Esophagus squamous epithelium (tissue), 5 donors: Measurements from ENCODE around the gene NUDT1. TPM values are rescaled to one million over a fixed set of nuclear protein-coding genes. Genes with fewer than 3 reads are reported as not detected.

Experiments
- DNase-seq: peaks from one replicate; lab custom pipeline; 2025; lab: John Stamatoyannopoulos, UW
- H3K27ac ChIP-seq, 4 donors: fragments of 200-600 bp; sonication (generic); one replicate each; pipeline ENCODE4 v1.5.1; 2016 to 2019; ENCODE audit warnings: mild to moderate bottlenecking in 1 of 4
- H3K27me3 ChIP-seq, 4 donors: fragments of 200-600 bp; sonication (generic); 1 replicate in 3 of 4; 2 replicates in 1 of 4; pipeline versions ENCODE4 v1.5.1 to v1.6.0; 2017 to 2021; ENCODE audit warnings: antibody characterized with exemption in 1 of 4
- H3K36me3 ChIP-seq, 3 donors: fragments of 200-600 bp; sonication (generic); one replicate each; pipeline ENCODE4 v1.5.1; 2016 to 2019
- H3K4me1 ChIP-seq, 3 donors: fragments of 200-600 bp; sonication (generic); one replicate each; pipeline ENCODE4 v1.5.1; 2017 to 2019
- H3K4me3 ChIP-seq, 4 donors: fragments of 200-600 bp; sonication (generic); 1 replicate in 3 of 4; 2 replicates in 1 of 4; pipeline ENCODE4 v1.5.1; 2016 to 2019; ENCODE audit warnings: mild to moderate bottlenecking in 2 of 4, moderate library complexity in 1 of 4
- H3K9me3 ChIP-seq, 3 donors: fragments of 200-600 bp; sonication (generic); one replicate each; pipeline ENCODE4 v1.5.1; 2016 to 2019
- POLR2A ChIP-seq, 4 donors: fragments of 450-650 bp; IDR thresholded peaks; one replicate each; pipeline ENCODE4 v1.6.1; 2017; ENCODE audit warnings: antibody characterized with exemption in 4 of 4, mild to moderate bottlenecking in 4 of 4, moderate library complexity in 3 of 4
- WGBS, 2 donors: methylation state at CpG; one replicate each; pipeline ENCODE4 v1.1.5; 2018; 5-methylcytosine and 5-hydroxymethylcytosine counted together
- intact Hi-C: fragments of 100-400 bp; cut with DNase I; formaldehyde crosslinking; loops from one replicate; pipeline ENCODE4 v1.15.0; 2022
- total RNA-seq, 4 donors: library from RNA; depleted of rRNA; stranded (reverse); fragments of >200 nt; gene quantifications; one replicate each; pipeline ENCODE4 v1.1.0, GENCODE V29; 2016
- TF ChIP-seq, protein P1 (sequence below), 6 experiments: fragments of 450-650 bp in 4 of 6; fragments of 200-600 bp in 2 of 6; sonication (generic) in 2 of 6; IDR thresholded peaks; one replicate each; pipeline ENCODE4 v1.5.1; 2016 to 2019; ENCODE audit warnings: antibody characterized with exemption in 6 of 6, mild to moderate bottlenecking in 4 of 6, moderate library complexity in 4 of 6
- donor health status: DM: yes; HTN: yes; CAD: no.

Gene NUDT1
- total RNA-seq, 4 donors from 2014 or later, result 16.3 to 51.7 (median 28.2) TPM

DNA sequence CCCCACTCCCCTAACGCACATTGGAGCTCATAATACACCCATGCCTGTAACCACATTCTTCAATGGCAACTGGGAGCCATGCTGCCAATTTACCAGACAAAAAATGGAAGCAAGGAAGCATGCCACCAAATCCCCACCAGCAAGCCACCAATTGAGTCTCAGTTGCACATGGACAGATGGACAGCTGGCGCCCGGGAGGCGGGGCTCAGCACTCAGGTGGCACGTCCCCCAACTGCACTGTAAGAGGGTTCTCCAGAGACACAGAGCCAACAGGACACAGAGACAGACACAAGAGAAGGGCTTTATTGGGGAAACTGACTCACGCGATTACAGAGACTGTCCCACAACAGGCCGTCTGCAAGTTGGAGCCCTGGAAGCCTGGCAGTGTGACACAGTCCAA lies 11.8 kb upstream of the NUDT1 start:
- TF ChIP-seq, protein P1, sequence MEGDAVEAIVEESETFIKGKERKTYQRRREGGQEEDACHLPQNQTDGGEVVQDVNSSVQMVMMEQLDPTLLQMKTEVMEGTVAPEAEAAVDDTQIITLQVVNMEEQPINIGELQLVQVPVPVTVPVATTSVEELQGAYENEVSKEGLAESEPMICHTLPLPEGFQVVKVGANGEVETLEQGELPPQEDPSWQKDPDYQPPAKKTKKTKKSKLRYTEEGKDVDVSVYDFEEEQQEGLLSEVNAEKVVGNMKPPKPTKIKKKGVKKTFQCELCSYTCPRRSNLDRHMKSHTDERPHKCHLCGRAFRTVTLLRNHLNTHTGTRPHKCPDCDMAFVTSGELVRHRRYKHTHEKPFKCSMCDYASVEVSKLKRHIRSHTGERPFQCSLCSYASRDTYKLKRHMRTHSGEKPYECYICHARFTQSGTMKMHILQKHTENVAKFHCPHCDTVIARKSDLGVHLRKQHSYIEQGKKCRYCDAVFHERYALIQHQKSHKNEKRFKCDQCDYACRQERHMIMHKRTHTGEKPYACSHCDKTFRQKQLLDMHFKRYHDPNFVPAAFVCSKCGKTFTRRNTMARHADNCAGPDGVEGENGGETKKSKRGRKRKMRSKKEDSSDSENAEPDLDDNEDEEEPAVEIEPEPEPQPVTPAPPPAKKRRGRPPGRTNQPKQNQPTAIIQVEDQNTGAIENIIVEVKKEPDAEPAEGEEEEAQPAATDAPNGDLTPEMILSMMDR (IDR thresholded peaks at IDR 0.05), result no peak
- TF ChIP-seq POLR2A (IDR thresholded peaks at IDR 0.05), result no peak
- intact Hi-C loops, result no loop called here
- Histone ChIP-seq H3K9me3 (no peaks in the 10 kb centered on the region), H3K4me3 (no peak overlapping the region), H3K4me1 (peaks cover 12 to 49% (median 20%) of the 10 kb centered on the region in 3 donors), H3K36me3 (peaks cover 1 to 63% (median 12%) of the 10 kb centered on the region in 3 donors), H3K27me3 (no peaks in the 10 kb centered on the region), H3K27ac (no peak overlapping the region)
- DNase-seq, result no peak
- 77 to 81% methylated on average over 4 to 7 of the region's 8 CpGs for WGBS, 2 donors

DNA sequence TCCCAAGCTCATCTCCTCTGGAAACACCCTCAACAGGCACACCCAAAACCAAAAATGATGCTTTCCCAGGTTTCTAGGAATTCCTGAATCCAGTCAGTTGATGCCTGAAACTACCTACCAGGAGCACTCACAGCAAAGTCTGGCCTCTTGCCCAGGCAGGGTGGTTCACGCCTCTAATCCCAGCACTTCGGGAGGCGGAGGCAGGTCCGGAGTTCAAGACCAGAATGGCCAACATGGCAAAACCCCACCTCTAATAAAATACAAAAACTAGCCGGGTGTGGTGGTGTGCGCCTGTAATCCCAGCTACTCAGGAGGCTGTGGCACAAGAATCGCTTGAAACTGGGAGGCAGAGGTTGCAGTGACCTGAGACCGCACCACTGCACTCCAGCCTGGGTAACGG lies 11.1 kb upstream of the NUDT1 start:
- no peak overlapping the region for H3K4me3 ChIP-seq
- intact Hi-C loops, result no loop called here
- H3K27ac ChIP-seq, result no peak overlapping the region
- no peaks in the 10 kb centered on the region for H3K27me3 ChIP-seq
- DNase-seq, result no peak
- 81 to 83% methylated on average over 4 to 6 of the region's 9 CpGs for WGBS, 2 donors
- peaks cover 5 to 63% (median 12%) of the 10 kb centered on the region in 3 donors for H3K36me3 ChIP-seq
- no peaks in the 10 kb centered on the region for H3K9me3 ChIP-seq
- H3K4me1 ChIP-seq, result peaks cover 7 to 42% (median 20%) of the 10 kb centered on the region in 3 donors
- TF ChIP-seq, protein P1 (IDR thresholded peaks at IDR 0.05), result no peak
- no peak for TF ChIP-seq POLR2A (IDR thresholded peaks at IDR 0.05)

DNA sequence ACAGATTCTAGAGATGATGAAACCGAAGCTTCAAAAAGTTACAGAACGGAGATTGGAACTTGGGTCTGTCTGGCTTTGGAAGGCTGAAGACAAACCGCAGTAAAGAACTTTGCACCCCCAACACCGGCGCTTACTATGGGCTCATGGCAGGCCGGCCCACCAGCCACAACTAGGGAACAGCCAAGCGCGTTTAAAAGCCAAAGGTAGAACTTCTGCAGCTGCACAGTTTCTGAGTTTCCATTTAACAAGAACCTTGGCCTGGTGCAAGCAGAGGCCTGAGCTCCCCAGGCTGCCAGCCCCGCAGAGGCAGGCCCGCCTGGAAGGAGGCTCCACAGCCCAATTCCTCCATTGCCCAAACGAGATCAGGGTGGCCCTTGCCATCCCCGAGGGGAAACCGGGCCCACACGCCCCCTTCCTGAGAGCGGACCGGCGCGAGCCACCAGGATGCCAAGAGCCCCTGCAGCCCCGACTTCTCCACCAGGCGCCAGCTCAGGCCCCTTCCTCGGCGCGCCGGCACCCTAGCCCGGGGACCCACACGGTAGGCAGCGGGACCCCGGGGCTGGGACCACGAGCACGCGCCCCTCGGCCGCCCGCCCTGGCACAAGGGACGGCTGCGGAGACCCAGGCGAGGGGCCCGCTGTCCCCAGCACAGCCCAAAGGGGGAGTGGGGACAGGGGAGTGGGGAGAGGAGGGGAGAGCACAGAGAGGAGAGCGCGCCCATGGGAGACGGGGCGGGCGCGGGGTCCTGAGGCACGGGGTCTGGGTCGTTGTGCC lies 9.8 kb upstream of the NUDT1 start:
- Histone ChIP-seq H3K4me3 (peak overlapping the region; percentile 75 to 100 (median 86)), H3K27me3 (no peaks in the 10 kb centered on the region), H3K36me3 (peaks cover 5 to 61% (median 8%) of the 10 kb centered on the region in 3 donors), H3K27ac (peak overlapping the region; percentile 78 to 92 (median 82)), H3K4me1 (peaks cover 7 to 45% (median 20%) of the 10 kb centered on the region in 3 donors), H3K9me3 (no peaks in the 10 kb centered on the region)
- intact Hi-C loops, result no loop called here
- WGBS, 2 donors, result 0 to 12% methylated on average over 4 to 7 of the region's 46 CpGs
- TF ChIP-seq POLR2A (IDR thresholded peaks at IDR 0.05), result no peak
- TF ChIP-seq, protein P1 (IDR thresholded peaks at IDR 0.05), result no peak
- DNase-seq, result no peak

DNA sequence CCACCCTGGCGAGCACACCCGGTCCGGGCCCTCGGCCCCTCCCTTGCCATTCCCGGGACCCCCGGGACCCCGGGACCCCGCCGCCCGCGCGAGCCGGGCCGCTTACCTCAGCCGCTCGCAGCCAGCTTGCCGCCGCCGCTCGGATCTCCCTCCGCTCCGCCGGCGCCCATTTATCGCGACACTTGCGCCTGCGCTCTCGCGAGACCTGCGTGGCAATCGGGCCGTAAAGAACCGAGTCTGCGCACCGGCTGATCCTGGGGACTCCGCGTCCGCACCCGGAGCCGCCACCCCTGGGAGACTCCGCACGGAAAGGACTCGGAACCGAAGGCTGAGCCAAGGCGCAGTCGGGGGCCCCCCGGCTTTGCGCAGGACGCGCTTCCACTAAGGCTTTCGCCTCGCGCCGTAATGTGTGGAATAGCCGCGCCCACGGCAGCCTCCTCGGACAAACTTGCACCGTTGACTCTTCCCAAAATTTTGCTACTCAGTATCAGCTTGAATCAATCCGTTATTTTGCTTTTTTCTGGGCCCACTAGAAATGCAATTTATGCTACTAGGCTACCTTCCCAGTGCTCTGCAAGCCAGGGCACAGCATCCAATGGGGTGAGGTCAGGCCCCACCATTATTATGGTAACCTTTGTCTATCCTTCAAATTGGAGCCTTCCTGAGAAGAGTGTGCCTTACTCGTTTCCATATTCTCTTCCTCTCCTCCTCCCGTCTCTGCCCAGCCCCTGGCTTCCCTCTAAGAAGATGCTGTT lies 9.1 kb upstream of the NUDT1 start, which contains the start of gene MAD1L1:
Gene MAD1L1, minus strand, starts transcription at position 180 of the 755 bp plus-strand sequence. CDS start 2,812 bp downstream, outside the sequence.
- intact Hi-C loops, result no loop called here
- peak within 1 kb of the TSS; percentile 75 to 100 (median 86) for H3K4me3 ChIP-seq
- peaks cover 2 to 61% (median 5%) of the 10 kb centered on the region in 3 donors for H3K36me3 ChIP-seq
- no peaks in the 10 kb centered on the region for H3K27me3 ChIP-seq
- H3K9me3 ChIP-seq, result no peaks in the 10 kb centered on the region
- TF ChIP-seq, protein P1 (IDR thresholded peaks at IDR 0.05), result no peak
- TF ChIP-seq POLR2A (IDR thresholded peaks at IDR 0.05), result peak in 1 of 4 donors; percentile 50
- H3K4me1 ChIP-seq, result peaks cover 7 to 53% (median 23%) of the 10 kb centered on the region in 3 donors
- 0% methylated on average over 12 to 27 of the region's 63 CpGs for WGBS, 2 donors
- peak within 1 kb of the TSS; percentile 78 to 92 (median 82) for H3K27ac ChIP-seq
- peak; percentile 39 for DNase-seq
